Measurements from ENCODE around the gene PPIP5K2. TPM values are rescaled to one million over a fixed set of nuclear protein-coding genes. Genes with fewer than 3 reads are reported as not detected.
"Not testable (repeated sequence)": the region's sequence is repeated elsewhere in the genome, so short reads cannot be mapped to it uniquely, and the experiment has no call there.

The PPIP5K2 gene
- total RNA-seq: 60.7 and 64.4 TPM in 2 replicates
- long read RNA-seq, partial matches to known transcripts: 122 of 158 reads
- long read RNA-seq, other reads (novel, unspliced or antisense): 34 of 158 reads

GRCh38 chr5:103119765-103120606, at the start of gene PPIP5K2, which contains the start of gene GIN1:
TSS of gene PPIP5K2 (plus strand) at chr5:103120301. CDS start at chr5:103129590, 9,289 bp downstream.
TSS of gene GIN1 (minus strand) at chr5:103120138. CDS start at chr5:103108707, 11,431 bp downstream.
- DNase-seq (ENCODE audit: extremely low spot score, unreplicated experiment): peak; percentile 96
- H3K4me3 Mint-ChIP-seq (ENCODE audit: unreplicated experiment): peak within 1 kb of the TSS; percentile 88
- H3K4me1 Mint-ChIP-seq (ENCODE audit: unreplicated experiment): peaks cover 31% of the 10 kb centered on the region
- peaks cover 3% of the 10 kb centered on the region for H3K36me3 Mint-ChIP-seq (ENCODE audit: unreplicated experiment)
- H3K9me3 Mint-ChIP-seq (ENCODE audit: unreplicated experiment): no peaks in the 10 kb centered on the region
- H3K27me3 Mint-ChIP-seq (ENCODE audit: unreplicated experiment): no peaks in the 10 kb centered on the region
- H3K27ac Mint-ChIP-seq (ENCODE audit: unreplicated experiment): peak within 1 kb of the TSS; percentile 99
- TF ChIP-seq, protein P1, sequence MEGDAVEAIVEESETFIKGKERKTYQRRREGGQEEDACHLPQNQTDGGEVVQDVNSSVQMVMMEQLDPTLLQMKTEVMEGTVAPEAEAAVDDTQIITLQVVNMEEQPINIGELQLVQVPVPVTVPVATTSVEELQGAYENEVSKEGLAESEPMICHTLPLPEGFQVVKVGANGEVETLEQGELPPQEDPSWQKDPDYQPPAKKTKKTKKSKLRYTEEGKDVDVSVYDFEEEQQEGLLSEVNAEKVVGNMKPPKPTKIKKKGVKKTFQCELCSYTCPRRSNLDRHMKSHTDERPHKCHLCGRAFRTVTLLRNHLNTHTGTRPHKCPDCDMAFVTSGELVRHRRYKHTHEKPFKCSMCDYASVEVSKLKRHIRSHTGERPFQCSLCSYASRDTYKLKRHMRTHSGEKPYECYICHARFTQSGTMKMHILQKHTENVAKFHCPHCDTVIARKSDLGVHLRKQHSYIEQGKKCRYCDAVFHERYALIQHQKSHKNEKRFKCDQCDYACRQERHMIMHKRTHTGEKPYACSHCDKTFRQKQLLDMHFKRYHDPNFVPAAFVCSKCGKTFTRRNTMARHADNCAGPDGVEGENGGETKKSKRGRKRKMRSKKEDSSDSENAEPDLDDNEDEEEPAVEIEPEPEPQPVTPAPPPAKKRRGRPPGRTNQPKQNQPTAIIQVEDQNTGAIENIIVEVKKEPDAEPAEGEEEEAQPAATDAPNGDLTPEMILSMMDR (IDR thresholded peaks at IDR 0.05): no peak

DNA sequence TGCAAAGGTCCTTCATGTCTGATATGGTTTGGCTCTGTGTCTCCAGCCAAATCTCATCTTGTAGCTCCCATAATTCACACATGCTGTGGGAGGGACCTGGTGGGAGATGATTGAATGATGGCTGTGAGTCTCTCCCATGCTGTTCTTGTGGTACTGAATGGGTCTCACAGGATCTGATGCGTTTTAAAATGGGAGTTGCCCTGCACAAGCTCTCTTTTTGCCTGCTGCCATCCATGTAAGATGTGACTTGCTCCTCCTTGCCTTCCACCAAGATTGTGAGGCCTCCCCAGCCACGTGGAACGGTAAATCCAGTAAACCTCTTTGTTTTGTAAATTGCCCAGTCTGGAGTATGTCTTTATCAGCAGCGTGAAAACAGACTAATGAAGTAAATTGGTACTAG, 46.6 kb upstream of the PPIP5K2 start:
- peaks cover 46% of the 10 kb centered on the region for H3K9me3 Mint-ChIP-seq (ENCODE audit: unreplicated experiment)
- H3K4me1 Mint-ChIP-seq (ENCODE audit: unreplicated experiment); H3K36me3 Mint-ChIP-seq (ENCODE audit: unreplicated experiment); H3K27ac Mint-ChIP-seq (ENCODE audit: unreplicated experiment); H3K27me3 Mint-ChIP-seq (ENCODE audit: unreplicated experiment); H3K4me3 Mint-ChIP-seq (ENCODE audit: unreplicated experiment); DNase-seq (ENCODE audit: extremely low spot score, unreplicated experiment): not testable (repeated sequence)

DNA sequence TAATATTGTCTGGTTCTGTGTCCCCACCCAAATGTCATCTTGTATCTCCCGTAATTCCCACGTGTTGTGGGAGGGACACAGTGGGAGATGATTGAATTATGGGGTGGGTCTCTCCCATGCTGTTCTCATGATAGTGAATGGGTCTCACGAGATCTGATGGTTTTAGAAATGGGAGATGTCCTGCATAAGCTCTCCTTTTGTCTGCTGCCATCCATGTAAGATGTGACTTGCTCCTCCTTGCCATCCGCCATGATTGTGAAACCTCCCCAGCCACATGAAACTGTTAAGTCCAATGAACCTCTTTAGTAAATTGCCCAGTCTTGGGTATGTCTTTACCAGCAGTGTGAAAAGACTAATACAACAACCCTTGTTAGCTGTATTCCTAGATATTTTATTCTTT, 44.7 kb upstream of the PPIP5K2 start:
- H3K27me3 Mint-ChIP-seq (ENCODE audit: unreplicated experiment): no peaks in the 10 kb centered on the region
- no peak overlapping the region for H3K27ac Mint-ChIP-seq (ENCODE audit: unreplicated experiment)
- TF ChIP-seq, protein P1 (IDR thresholded peaks at IDR 0.05): no peak
- no peak overlapping the region for H3K4me3 Mint-ChIP-seq (ENCODE audit: unreplicated experiment)
- peaks cover 53% of the 10 kb centered on the region for H3K9me3 Mint-ChIP-seq (ENCODE audit: unreplicated experiment)
- H3K4me1 Mint-ChIP-seq (ENCODE audit: unreplicated experiment): no peaks in the 10 kb centered on the region
- no peaks in the 10 kb centered on the region for H3K36me3 Mint-ChIP-seq (ENCODE audit: unreplicated experiment)
- no peak for DNase-seq (ENCODE audit: extremely low spot score, unreplicated experiment)

GRCh38 chr5:103079796-103080195, 40.3 kb upstream of the PPIP5K2 start:
- no peaks in the 10 kb centered on the region for H3K4me1 Mint-ChIP-seq (ENCODE audit: unreplicated experiment)
- TF ChIP-seq, protein P1 (IDR thresholded peaks at IDR 0.05): no peak
- peaks cover 19% of the 10 kb centered on the region for H3K36me3 Mint-ChIP-seq (ENCODE audit: unreplicated experiment)
- peaks cover 68% of the 10 kb centered on the region for H3K9me3 Mint-ChIP-seq (ENCODE audit: unreplicated experiment)
- no peak for DNase-seq (ENCODE audit: extremely low spot score, unreplicated experiment)
- no peak overlapping the region for H3K27ac Mint-ChIP-seq (ENCODE audit: unreplicated experiment)
- no peak overlapping the region for H3K4me3 Mint-ChIP-seq (ENCODE audit: unreplicated experiment)
- H3K27me3 Mint-ChIP-seq (ENCODE audit: unreplicated experiment): no peaks in the 10 kb centered on the region

DNA sequence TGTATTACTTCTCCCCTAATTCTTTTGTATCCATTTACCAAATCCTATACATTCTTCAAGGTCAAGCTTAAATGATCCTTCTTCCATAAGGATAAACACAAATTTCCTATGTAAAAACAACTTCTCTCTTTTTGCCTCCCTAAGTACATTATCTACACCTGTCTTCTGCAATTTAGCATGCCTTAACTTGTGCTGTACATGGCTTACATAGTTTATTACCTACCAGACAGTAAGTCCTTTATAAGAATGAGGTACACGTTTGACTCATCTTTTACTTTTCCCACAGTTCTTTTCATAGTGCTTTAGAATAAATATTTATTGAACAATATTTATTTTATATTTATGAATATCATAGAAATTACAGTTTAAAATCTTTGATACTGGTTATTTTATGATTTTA, 33.6 kb upstream of the PPIP5K2 start:
- H3K36me3 Mint-ChIP-seq (ENCODE audit: unreplicated experiment): peaks cover 36% of the 10 kb centered on the region
- H3K27ac Mint-ChIP-seq (ENCODE audit: unreplicated experiment): no peak overlapping the region
- peaks cover 39% of the 10 kb centered on the region for H3K9me3 Mint-ChIP-seq (ENCODE audit: unreplicated experiment)
- no peak for DNase-seq (ENCODE audit: extremely low spot score, unreplicated experiment)
- TF ChIP-seq, protein P1 (IDR thresholded peaks at IDR 0.05): no peak
- H3K4me1 Mint-ChIP-seq (ENCODE audit: unreplicated experiment): no peaks in the 10 kb centered on the region
- no peak overlapping the region for H3K4me3 Mint-ChIP-seq (ENCODE audit: unreplicated experiment)
- no peaks in the 10 kb centered on the region for H3K27me3 Mint-ChIP-seq (ENCODE audit: unreplicated experiment)
